Activated T-cell treated with anti-CD3 and anti-CD28 coated beads, Interleukin-2, amount 50 U/mL, for 1 hour (primary cell): Measurements from ENCODE around the gene RETNLB.
A peak's percentile ranks its signal among the peaks of the same experiment; 100 is the strongest.

Source experiments
- DNase-seq: peaks from one replicate; pipeline ENCODE4 v3.0.0-alpha.2; 2020

The RETNLB gene, protein sequence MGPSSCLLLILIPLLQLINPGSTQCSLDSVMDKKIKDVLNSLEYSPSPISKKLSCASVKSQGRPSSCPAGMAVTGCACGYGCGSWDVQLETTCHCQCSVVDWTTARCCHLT

DNA sequence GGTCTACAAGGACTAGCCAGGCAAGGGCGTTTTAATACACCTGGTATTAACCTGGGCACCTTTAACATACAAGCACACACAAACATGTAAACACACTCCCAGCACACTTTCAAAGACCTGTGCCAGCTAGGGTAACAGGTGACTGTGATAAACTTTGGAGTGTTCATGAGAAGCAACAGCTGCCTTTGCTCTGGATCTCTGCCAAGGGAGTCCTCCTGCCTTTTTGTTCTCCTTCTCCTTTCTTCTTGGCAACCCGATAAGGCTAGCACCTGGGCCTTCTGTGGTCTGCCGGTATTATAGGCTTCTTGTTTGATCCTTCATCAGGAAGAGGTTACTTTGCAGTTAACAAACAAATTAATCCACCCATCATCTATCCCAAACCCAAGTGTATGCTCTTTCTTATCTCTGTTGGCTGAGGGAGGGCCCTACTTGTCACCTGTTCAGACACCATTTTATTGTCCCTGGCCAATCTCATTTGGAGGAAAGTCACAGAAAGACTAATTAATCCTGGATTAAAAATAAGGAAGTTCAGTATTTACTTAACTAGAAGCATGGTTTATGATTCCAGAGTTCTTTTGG, at the start of gene RETNLB:
Gene RETNLB (minus strand): TSS at position 7 of the 579 bp plus-strand sequence. CDS start 225 bp downstream, outside the sequence.
- DNase-seq: no peak

DNA sequence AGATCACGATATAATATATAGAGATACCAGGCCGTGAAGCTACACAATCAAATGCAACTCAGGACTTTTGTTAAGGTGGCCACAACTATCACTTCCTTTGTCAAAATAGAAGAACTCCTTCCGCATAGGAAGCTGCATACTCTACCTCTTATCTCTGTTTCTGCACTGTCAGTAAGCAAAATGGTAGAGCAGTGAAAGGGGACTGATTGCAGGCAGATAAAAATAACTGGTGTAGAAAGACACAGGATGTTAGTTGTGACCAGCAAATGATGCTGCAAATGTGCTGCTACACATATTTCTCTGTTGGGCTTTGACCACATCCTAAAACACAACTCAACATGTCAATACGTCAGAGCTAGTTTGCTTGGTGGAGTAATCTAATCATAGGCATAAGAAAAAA, 49.1 kb upstream of the RETNLB start:
- DNase-seq: no peak

DNA sequence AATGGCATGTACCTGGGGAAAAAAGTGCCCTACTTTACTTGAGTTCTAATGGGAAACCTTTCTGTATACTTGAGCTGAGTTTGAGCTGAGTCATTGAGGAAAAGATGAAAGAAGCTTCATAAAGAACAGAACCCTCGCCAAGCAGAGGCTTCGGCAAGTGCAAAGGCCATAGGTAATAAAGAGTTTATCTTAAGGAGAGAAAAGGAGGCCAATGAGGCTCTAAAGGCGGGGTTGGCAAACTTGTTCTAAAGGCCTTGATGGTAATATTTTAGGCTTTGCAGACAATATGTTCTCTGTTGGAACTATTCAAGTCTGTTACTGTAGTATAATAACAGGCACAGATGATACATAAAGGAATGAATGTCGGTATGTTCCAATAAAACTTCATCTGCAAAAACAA, 47.8 kb upstream of the RETNLB start:
- no peak for DNase-seq

DNA sequence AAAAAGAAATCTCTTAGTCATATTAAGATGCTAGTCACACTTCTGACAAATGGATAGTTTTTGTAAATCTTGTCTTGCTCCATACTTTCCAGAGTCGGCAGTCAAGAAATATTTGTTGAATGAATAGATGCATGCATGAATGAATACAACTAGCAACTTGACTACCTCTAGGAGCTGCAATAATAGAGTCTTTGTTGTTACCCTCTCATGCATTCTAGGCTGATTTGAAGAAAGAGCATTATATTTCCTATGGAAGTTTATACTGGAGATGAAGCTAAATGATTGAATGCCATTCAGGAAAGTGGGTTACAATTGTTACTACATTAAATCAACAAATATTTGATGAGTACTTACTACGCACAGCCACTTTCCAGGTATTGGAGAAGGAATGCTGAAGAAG, 47.2 kb upstream of the RETNLB start:
- no peak for DNase-seq

DNA sequence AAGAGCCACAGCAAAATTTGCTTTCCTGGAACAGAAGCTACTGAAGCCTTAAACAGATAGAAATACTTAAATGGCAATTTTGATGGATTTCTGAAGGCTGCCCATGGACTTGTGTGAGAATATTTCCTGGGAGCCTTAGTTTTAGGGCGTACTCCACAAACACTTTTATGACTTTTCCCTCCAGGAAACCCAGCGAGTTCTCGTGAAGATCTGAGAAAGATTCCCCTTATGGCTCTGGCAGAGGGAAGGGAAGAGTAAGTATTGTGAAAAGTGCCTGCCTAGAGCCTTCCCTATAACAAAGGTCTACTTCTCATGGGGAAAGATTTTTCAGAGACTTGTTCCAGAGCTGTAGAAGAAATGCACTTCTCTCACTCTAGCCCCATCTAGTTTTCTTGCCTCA, 34.3 kb upstream of the RETNLB start:
- DNase-seq: no peak

DNA sequence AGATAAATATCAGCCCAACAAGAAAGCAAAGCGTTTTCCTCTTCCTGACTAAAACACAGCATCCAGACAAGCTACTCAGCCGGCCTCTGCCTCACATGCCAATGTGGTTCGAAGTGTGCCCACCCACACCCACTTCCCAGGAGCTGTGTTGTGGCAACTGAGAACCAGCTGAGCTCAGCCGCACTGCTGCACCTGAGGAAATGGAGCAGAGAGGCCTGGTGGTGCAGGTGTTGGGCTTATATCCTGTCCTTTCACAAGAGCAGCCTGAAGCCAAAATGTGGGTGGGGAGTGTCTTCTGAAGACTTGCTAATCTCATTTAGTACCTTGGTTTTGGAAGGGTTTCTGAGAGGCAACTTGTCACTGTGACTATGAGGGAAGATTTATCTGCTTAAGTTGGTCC, 23.0 kb upstream of the RETNLB start:
- peak; percentile 31 for DNase-seq

DNA sequence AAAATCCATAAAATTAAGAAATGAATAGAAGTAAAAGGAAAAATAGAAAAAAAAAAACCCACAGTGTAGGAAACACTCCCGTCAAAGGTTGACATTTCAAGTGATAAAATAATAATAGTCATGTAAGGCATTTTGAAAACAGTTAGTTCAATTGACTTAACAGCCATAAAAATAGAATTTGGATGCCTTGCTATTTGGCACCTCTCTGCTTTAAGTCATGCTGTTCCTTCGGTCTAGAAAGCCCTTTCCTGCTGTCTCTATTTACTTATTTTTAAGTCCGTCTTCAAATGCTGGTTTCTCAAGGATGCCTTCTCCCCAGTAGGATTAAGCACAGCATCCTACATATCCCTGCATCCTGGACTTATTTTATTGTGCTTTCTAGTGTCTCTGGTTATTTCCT, 22.3 kb upstream of the RETNLB start:
- DNase-seq: no peak

DNA sequence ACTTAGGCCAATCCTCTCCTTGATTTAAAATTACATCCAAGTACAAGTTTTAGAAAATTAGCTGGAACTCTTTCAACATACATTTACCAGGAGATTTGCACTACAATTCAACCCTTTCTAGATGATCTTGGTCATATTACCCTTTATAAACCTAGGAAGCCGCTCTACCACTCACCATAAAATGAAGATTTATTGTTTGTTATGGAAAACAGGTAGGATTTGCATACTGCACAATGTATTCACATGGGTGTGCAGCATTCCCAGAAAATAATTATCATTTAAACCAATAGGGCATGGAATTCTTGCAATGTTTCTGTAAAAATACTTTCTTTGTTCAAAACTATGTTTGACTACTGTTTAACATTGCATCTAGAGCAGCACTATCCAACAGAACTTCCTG, 18.4 kb upstream of the RETNLB start:
- DNase-seq: no peak

DNA sequence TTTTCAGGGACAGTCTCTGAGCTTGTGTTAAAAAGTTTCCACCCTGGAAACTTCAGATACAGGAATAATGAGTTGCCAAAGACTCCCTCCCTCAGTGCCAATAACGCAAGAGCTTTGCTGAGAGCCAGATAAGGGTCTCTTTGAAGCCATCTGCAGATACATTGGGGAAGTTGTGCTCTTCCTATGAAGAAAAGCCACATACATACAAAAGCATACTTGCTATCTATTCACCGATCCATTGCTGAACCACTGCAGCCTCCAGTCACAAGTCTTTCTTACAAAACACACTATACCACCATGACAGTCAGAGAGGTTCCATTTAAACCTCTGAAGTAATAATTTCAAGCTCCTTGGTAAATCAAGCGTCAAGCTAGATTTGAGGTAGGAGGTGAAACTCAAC, 10.0 kb upstream of the RETNLB start:
- no peak for DNase-seq

DNA sequence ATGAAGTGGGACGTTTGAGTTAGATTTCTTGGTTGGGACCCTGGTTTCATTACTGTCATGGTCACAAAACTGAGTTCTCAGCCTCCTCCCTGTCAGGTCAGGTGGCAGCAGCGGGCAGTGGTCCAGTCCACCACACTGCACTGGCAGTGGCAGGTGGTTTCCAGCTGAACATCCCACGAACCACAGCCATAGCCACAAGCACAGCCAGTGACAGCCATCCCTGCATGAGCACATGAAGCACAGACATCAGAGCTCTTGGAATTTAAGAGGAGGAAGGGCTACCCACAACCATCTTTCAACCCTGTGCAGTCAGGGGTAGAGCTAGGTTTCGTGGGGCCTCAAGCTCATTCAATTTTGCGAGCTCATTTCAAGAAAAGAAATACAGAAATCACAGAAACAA, 1.5 kb downstream of the RETNLB start:
- no peak for DNase-seq

DNA sequence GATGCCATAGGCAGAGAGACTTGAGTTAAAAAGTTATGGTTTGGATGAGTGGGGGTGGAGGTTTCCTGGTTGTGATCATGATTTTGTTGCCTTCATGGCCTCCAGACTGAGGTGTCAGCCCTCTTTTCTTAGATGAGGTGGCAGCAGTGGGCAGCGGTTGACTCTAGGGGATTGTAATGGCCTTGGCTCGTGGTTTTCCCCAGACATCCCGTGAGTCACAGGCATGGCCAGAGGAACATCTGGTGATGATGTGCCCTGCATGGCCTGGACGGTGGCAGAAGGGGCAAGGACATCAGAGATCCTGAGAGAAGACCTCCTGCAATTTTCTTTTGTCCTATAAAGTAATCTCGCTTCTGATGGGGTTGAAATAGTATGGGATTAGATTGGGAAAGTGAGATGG, 12.4 kb downstream of the RETNLB start:
- no peak for DNase-seq

DNA sequence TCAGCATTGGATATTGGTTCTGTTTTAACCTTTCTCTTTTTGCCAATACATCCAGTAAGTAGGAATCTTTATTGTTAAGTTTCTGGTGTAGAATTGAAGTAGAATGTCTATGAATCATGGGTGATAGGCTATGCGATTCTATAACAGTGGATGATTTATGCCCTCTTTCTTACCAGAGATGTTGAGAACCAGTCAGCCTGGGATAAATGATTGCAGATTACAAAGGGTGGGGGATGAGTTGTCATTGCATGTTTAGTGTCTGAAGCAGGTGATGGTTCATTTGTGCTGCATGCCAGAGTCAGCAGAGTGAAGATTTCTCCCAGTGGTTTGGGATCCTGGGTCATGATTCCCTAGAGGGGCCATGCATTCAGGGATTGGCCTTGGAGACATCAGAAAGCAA, 14.3 kb downstream of the RETNLB start:
- DNase-seq: no peak

DNA sequence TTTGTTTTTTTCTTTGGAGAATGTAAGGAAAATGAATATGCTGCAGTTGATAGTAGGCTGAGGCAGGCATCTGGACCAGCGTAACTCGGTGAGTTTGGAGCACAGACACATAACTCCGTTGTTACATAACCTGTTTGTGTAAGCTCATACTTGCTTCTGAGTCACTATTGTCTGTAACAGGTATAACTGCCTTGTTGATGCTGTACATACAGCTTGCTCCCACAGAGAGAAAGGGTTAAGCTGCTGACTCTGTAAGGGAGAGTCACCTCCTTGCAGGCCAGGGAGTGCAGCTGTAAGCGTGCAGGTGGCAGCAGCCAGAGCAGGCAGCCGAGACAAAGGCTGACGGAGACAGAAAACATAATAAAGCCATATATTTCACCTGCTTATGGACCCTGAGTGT, 20.4 kb downstream of the RETNLB start:
- no peak for DNase-seq

DNA sequence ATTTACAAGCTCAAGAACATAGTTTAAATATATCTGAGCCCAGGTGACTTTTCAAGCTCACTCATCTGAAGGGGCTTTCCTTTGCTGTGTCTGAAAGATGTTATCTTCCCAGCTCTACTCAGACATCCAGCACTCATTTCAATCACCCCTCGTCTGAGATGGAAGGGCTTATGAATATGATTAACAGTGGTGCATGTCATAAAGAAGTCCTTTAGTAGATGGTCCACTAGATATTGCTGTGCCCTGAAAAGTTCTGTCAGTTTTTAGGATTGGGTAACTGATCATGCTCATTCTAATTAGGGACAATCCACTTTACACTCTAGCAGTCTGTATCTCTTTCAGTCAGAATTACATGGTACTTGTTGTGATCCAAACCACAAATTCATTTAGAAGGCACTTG, 28.3 kb downstream of the RETNLB start:
- no peak for DNase-seq

DNA sequence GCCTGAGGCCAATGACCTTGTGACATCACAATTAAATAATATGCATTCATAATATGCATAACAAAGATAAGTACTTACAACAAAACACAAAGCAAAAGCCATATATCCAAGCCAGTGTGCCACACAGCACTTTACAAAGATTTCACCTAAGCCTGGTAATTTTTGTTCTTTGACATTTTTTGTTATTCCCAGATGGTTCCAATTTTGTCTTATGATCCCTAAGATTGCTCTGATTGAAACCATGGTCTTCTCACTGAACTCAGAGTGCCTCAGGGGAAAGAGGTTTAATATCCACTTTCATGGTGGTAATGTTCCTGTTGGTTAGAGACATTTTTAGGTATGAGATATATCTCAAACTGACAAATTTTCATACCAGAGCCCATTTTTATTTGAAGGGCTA, 29.1 kb downstream of the RETNLB start:
- DNase-seq: no peak

DNA sequence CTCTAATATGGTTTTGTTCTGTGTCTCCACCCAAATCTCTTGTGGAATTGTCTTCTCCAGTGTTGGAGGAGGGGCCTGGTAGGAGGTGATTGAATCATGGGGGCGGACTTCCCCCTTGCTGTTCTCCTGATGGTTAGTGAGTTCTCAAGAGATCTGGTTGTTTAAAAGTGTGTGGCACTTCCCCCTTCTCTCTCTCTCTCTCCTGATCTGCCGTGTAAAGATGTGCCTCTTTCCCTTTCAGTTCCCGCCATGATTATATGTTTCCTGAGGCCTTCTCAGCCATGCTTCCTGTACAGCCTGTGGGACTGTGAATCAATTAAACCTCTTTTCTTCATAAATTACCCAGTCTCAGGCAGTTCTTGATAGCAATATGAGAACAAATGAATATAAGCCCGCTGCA, 33.1 kb downstream of the RETNLB start:
- no peak for DNase-seq

DNA sequence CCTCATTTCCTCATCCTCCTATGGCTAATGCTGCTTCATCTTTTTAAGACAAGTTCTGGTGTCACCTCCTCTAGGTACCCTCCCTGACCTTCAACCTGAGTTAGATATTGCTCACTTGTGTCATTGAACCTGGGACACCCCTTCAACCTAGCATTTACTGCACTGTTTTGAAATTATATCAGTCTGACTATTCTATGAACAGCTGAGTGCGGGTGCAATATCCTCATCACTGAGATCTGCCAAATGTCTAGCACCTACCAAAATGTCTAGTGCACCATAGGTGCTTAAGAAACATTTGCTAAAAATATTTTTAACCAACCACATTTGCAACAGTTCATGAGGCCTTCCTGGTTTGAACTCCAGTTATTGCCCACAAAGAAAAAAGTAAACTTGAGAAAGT, 34.5 kb downstream of the RETNLB start:
- no peak for DNase-seq

DNA sequence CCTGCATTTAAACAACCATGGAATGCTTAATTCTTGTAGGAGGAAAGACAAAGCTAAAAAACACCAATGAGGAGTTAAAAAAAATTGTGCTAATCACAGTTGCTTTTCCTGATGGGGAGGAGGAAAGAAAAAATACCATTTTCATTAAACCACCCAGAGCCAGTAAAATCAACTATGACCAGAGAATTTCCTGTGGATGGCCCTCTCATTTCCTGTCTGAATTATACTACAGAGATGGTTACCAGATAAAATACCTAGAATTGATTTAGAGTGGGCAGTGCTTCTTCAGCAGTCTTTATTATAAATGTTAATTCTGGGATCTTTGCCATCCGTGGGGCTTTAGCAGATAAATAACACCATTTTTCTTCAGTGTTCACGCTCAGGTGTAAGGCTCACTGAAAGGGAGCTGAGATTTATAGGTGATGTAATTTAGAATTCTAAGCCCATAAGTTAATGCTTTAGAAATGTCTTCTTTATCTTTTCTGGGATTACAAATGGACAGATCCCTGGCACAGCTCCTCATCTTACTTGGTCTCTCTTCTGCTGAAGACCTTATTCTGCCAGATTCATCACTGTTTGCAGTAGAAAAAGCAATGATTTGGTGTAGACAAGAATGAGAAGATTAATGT, 37.9 kb downstream of the RETNLB start:
- no peak for DNase-seq

DNA sequence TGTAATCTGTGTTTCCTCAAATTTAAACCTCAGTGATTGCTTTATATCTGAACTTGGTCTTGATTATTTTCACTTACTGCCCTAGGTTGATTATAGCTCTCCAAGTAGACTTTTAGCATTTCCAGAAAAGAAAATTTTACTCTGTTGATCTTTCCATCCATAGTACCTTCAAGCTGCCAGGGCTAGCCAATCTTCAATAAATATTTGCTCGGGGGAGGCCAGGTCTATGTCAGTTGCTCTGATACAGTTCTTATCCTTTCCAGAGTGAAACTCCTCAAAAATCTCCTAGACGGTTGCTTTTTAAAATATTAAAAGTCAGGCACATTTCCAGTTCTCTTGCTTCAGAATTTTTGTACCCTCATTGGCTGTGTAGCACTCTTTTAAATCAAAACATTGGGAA, 38.8 kb downstream of the RETNLB start:
- no peak for DNase-seq

DNA sequence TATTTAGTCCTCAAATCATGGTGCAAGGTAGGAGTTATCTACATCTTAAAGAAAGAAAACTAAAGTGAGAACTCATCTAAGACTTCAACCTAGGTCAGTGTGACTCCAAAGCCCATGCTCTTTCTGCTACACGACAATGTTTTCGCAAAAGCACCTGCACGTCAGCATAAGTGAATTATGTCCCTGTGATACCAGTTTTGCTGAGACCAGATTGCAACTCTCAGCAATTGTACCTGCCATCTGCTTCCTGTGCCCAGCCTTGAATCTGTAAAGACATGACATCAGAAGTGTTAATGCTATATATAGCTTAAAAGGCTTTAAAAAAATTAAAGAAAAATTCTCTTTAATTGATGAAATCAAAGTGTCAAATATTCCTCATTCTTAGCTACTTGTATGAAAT, 43.4 kb downstream of the RETNLB start:
- no peak for DNase-seq

DNA sequence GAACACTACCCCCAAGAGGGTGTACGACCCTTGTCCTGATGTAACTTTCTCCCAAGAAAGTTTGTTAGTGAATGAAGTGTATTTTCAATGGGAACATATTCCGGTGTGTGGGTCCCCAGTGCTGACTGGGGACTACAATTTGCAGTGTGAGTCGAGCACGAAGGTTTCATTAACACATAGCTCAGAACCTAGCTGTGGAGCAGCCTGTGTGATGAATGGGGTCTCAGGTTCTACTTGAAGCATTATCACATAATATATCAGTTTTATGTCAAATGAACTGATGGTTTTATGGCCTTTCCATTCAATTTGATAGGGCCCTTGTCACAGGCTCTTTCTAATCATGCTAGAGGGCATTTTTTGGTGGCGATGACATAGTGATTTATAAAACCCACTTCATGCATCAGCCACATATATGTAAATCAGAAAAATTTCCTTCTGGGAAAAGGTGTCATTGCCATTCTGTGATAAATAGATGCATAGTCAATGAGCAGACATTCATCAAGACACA, 44.1 kb downstream of the RETNLB start:
- DNase-seq: no peak
